AG08396 (cell line): ENCODE results near the gene SIPA1.

ENCODE experiments used
- DNase-seq: peaks from one replicate; pipeline ENCODE4 v3.0.0; 2012; ENCODE audit warnings: low spot score, mixed read lengths

The SIPA1 gene

GRCh38 chr11:65637794-65638419 is at the start of gene SIPA1:
SIPA1 (plus strand) TSS chr11:65638101; CDS start chr11:65640922, 2,821 bp downstream.
- peak; percentile 93 for DNase-seq

- DNase-seq: peak; percentile 71
Measured at GRCh38 chr11:65588199-65589054, 49.5 kb upstream of the SIPA1 start.

GRCh38 chr11:65589444-65590239 is 48.3 kb upstream of the SIPA1 start:
- DNase-seq: no peak

- no peak for DNase-seq
Measured at GRCh38 chr11:65590240-65590738, 47.6 kb upstream of the SIPA1 start.

GRCh38 chr11:65591939-65592857 is 45.7 kb upstream of the SIPA1 start:
- DNase-seq: no peak

- DNase-seq: no peak
Measured at GRCh38 chr11:65592858-65593517, 44.9 kb upstream of the SIPA1 start.

- peak; percentile 79 for DNase-seq
Measured at GRCh38 chr11:65593518-65594414, 44.1 kb upstream of the SIPA1 start.

- no peak for DNase-seq
Measured at GRCh38 chr11:65595131-65595530, 42.8 kb upstream of the SIPA1 start.

- peak; percentile 54 for DNase-seq
Measured at GRCh38 chr11:65595543-65596281, 42.2 kb upstream of the SIPA1 start, which contains the start of gene KCNK7. KCNK7 (minus strand) TSS chr11:65595800; CDS start chr11:65595772, 28 bp downstream.

GRCh38 chr11:65596520-65596919 is 41.4 kb upstream of the SIPA1 start:
- no peak for DNase-seq

GRCh38 chr11:65598258-65598699 is 39.6 kb upstream of the SIPA1 start:
- DNase-seq: no peak

- DNase-seq: no peak
Measured at GRCh38 chr11:65599216-65599954, 38.5 kb upstream of the SIPA1 start.

GRCh38 chr11:65599955-65600246 is 38.0 kb upstream of the SIPA1 start:
- no peak for DNase-seq

- no peak for DNase-seq
Measured at GRCh38 chr11:65604258-65604657, 33.6 kb upstream of the SIPA1 start.

- DNase-seq: peak; percentile 96
Measured at GRCh38 chr11:65606876-65607613, 30.9 kb upstream of the SIPA1 start.

GRCh38 chr11:65607614-65608426 is 30.1 kb upstream of the SIPA1 start:
- no peak for DNase-seq

GRCh38 chr11:65609229-65609628 is 28.7 kb upstream of the SIPA1 start:
- no peak for DNase-seq
